Heart right ventricle (tissue), 16 donors: Measurements from ENCODE around the gene TNFSF12. TPM values are rescaled to one million over a fixed set of nuclear protein-coding genes. Genes with fewer than 3 reads are reported as not detected.
"Not testable (repeated sequence)": the region's sequence is repeated elsewhere in the genome, so short reads cannot be mapped to it uniquely, and the experiment has no call there.

ENCODE experiments used
- ATAC-seq, 8 donors: fragments of 200-7000 bp; cut with Tn5 transposase; one replicate each; pipeline ENCODE4 v1.9.1; 2020; ENCODE audit warnings: mild to moderate bottlenecking in 8 of 8, moderate library complexity in 8 of 8, moderate number of reproducible peaks in 1 of 8
- DNase-seq, 2 donors: peaks; one replicate each; pipeline ENCODE4 v3.0.0-alpha.2; 2020
- H3K27ac ChIP-seq, 10 donors: fragments of 200-600 bp; sonication (generic) in 2 of 10; one replicate each; pipeline versions ENCODE4 v1.5.0 to v1.8.0; 2020 to 2022; ENCODE audit warnings: mild to moderate bottlenecking in 3 of 10
- H3K27me3 ChIP-seq, 7 donors: fragments of 200-600 bp; one replicate each; pipeline ENCODE4 v1.8.0; 2021 to 2022; ENCODE audit warnings: mild to moderate bottlenecking in 2 of 7
- H3K36me3 ChIP-seq, 9 donors: fragments of 200-600 bp; sonication (generic) in 1 of 9; one replicate each; pipeline versions ENCODE4 v1.5.0 to v1.8.0; 2020 to 2022; ENCODE audit warnings: mild to moderate bottlenecking in 2 of 9
- H3K4me1 ChIP-seq, 9 donors: fragments of 200-600 bp; sonication (generic) in 1 of 9; one replicate each; pipeline versions ENCODE4 v1.5.0 to v1.8.0; 2020 to 2022; ENCODE audit warnings: mild to moderate bottlenecking in 4 of 9
- H3K4me3 ChIP-seq, 10 donors: fragments of 200-600 bp; sonication (generic) in 2 of 10; one replicate each; pipeline versions ENCODE4 v1.5.0 to v1.8.0; 2020 to 2022; ENCODE audit warnings: mild to moderate bottlenecking in 7 of 10, moderate library complexity in 2 of 10
- H3K9me3 ChIP-seq, 11 donors: fragments of 200-600 bp in 10 of 11; sonication (generic) in 2 of 11; one replicate each; pipeline versions ENCODE4 v1.5.0 to v1.8.0; 2013 to 2022; ENCODE audit warnings: mild to moderate bottlenecking in 2 of 11, control low read depth in 1 of 11, moderate library complexity in 1 of 11
- CTCF ChIP-seq, 9 donors: fragments of 200-600 bp; sonication (generic) in 2 of 9; IDR thresholded peaks; one replicate each; pipeline versions ENCODE4 v1.5.0 to v1.8.0; 2021 to 2022; ENCODE audit warnings: antibody characterized with exemption in 9 of 9, mild to moderate bottlenecking in 5 of 9, moderate library complexity in 1 of 9
- WGBS, 2 donors: extraction: QIAGEN DNeasy Blood & Tissue Kit; methylation state at CpG; one replicate each; pipeline ENCODE4 v1.1.7; 2013; ENCODE audit warnings: inconsistent platforms in 1 of 2; 5-methylcytosine and 5-hydroxymethylcytosine counted together
- intact Hi-C, 10 donors: fragments of 100-400 bp; cut with DNase I; formaldehyde crosslinking; loops; one replicate each; pipeline versions ENCODE4 v1.11.1 to v1.14.2; 2022
- polyA plus RNA-seq, 2 donors: library from polyadenylated mRNA; stranded (reverse); fragments of 200-250 nt; gene quantifications; one replicate each; pipeline ENCODE4 v1.2.3, GENCODE V29; 2013
- total RNA-seq, 10 donors: library from RNA; stranded (reverse); fragmentation: NEBNext Ultra II Directional in 3 of 10; extraction: Animal tissue kit (Norgen Biotek cat#: 25700) in 3 of 10; gene quantifications; one replicate each; pipeline versions ENCODE4 v1.2.1 to v1.2.4, GENCODE V29; 2021 to 2023
- donor health status: Arrhythmogenic right ventricular cardiomyopathy.
- donor health status: ischemic (EF 13 %, LVEDD 7.1; RV severe dilation, severe dysfunction).
- donor health status: healthy with polysubstance abuse.
- donor health status: DM: no; HTN: yes; CAD: no.
- donor health status: DM: no; HTN: no; CAD: no.
- donor health status: ischemic (EF 25% LVEDD 6.9; RV normal size, moderate dysfunction).
- donor health status: ischemic (EF 25% LVEDD 5.7; RV mildly dilated, moderate dysfunction).
- donor health status: healthy.
- donor health status: DM: yes; HTN: yes; CAD: no.
- donor health status: Ischemic cardiomyopathy.
- donor health status: ischemic (EF 35%, LVEDD 5.7; RV mildly dilated, moderate dysfunction).
- donor health status: nonischemic (EF 11% LVEDD 7.7; RV severe dilation, severe dysfunction).
- donor health status: DM: yes; HTN: yes; CAD: no.
- donor health status: PGD.
- donor health status: ischemic (EF 29% LVEDD 5.4; RV normal size, mild dysfunction).
- donor health status: nonischemic (EF 23%, LVEDD 6.1; RV moderate dilation, normal function).

Gene TNFSF12
- total and polyA plus RNA-seq, 12 donors = 20.6 to 51.0 (median 26.9) TPM

- intact Hi-C loops = loop anchor here in 1 of 10 donors (10.0 kb wide), 1 partner anchor 78 kb away; no protein-coding TSS in a partner anchor
- peaks cover 8 to 24% (median 20%) of the 10 kb centered on the region in 9 donors for H3K4me1 ChIP-seq
- ATAC-seq = no peak
- DNase-seq = no peak
- no peak overlapping the region for H3K27ac ChIP-seq
- 93 to 94% methylated on average over 23 of the region's 23 CpGs for WGBS, 2 donors
- H3K4me3 ChIP-seq = no peak overlapping the region
- H3K27me3 ChIP-seq = no peaks in the 10 kb centered on the region
- no peak for TF ChIP-seq CTCF (IDR thresholded peaks at IDR 0.05)
- H3K9me3 ChIP-seq = no peaks in the 10 kb centered on the region
- peaks cover 4 to 98% (median 58%) of the 10 kb centered on the region in 9 donors for H3K36me3 ChIP-seq
These were observed 43.7 kb downstream of the TNFSF12 start for GRCh38 chr17:7592422-7593021.

GRCh38 chr17:7593296-7593695 is 44.4 kb downstream of the TNFSF12 start:
- ATAC-seq = no peak
- Histone ChIP-seq H3K27ac (no peak overlapping the region), H3K4me1 (peaks cover 8 to 16% (median 14%) of the 10 kb centered on the region in 9 donors), H3K36me3 (peaks cover 4 to 96% (median 62%) of the 10 kb centered on the region in 9 donors), H3K9me3 (no peaks in the 10 kb centered on the region), H3K4me3 (no peak overlapping the region), H3K27me3 (no peaks in the 10 kb centered on the region)
- no peak for TF ChIP-seq CTCF (IDR thresholded peaks at IDR 0.05)
- intact Hi-C loops = loop anchor here in 1 of 10 donors (10.0 kb wide), 1 partner anchor 78 kb away; no protein-coding TSS in a partner anchor
- DNase-seq = no peak
- WGBS, 2 donors = 78 to 86% methylated on average over 12 of the region's 12 CpGs

- not testable (repeated sequence) for H3K27ac ChIP-seq, H3K27me3 ChIP-seq, DNase-seq, H3K4me1 ChIP-seq, H3K4me3 ChIP-seq, ATAC-seq, H3K9me3 ChIP-seq
- peaks cover 15 to 98% (median 87%) of the 10 kb centered on the region in 9 donors for H3K36me3 ChIP-seq
- 85 to 89% methylated on average over 5 of the region's 5 CpGs for WGBS, 2 donors
- intact Hi-C loops = loop anchor here in 1 of 10 donors (10.0 kb wide), 1 partner anchor 83 kb away; no protein-coding TSS in a partner anchor
These were observed 48.7 kb downstream of the TNFSF12 start for GRCh38 chr17:7597561-7597960.

GRCh38 chr17:7606280-7606679 is 57.4 kb downstream of the TNFSF12 start:
- ATAC-seq (peak; percentile 86 to 98 (median 94)), DNase-seq (peak in 1 of 2 donors; percentile 44)
- intact Hi-C loops = no loop called here
- H3K4me1 ChIP-seq = peaks cover 3 to 49% (median 18%) of the 10 kb centered on the region in 9 donors
- WGBS, 2 donors = 50 to 69% methylated on average over 4 of the region's 4 CpGs
- H3K27ac ChIP-seq = peak overlapping the region; percentile 52 to 91 (median 77)
- no peak overlapping the region for H3K4me3 ChIP-seq
- H3K9me3 ChIP-seq = no peaks in the 10 kb centered on the region
- H3K36me3 ChIP-seq = peaks cover 0 to 81% (median 39%) of the 10 kb centered on the region in 9 donors
- no peaks in the 10 kb centered on the region for H3K27me3 ChIP-seq
- no peak for TF ChIP-seq CTCF (IDR thresholded peaks at IDR 0.05)

Other genes with a start within 250 kb of the TNFSF12 start
Only the 30 nearest of the 32 such genes appear.
- gene NEURL4, start 219.7 kb upstream of the TNFSF12 start, total RNA-seq = 10 to 100 TPM; 21.7 to 45.9 (median 28.7) TPM
- 10 to 100 TPM; 22.4 to 55.5 TPM for gene NEURL4, start 219.7 kb upstream of the TNFSF12 start, polyA plus RNA-seq
- 10 to 100 TPM in 7 of 10 donors, 1 to 10 TPM in 3; 7.4 to 23.4 (median 16.7) TPM for gene ACAP1, start 212.5 kb upstream of the TNFSF12 start, total RNA-seq
- gene ACAP1, start 212.5 kb upstream of the TNFSF12 start, polyA plus RNA-seq = 1 to 10 TPM; 2.4 to 9.7 TPM
- gene KCTD11, start 196.9 kb upstream of the TNFSF12 start, total RNA-seq = 1 to 10 TPM; 4.3 to 8.5 (median 5.3) TPM
- 1 to 10 TPM; 4.5 to 6.6 TPM for gene KCTD11, start 196.9 kb upstream of the TNFSF12 start, polyA plus RNA-seq
- gene TMEM95, start 193.9 kb upstream of the TNFSF12 start, total RNA-seq = under 1 TPM in 1 of 10 donors, not detected in 9; 0.39 TPM
- not detected for gene TMEM95, start 193.9 kb upstream of the TNFSF12 start, polyA plus RNA-seq
- gene TNK1, start 168.0 kb upstream of the TNFSF12 start, total RNA-seq = 1 to 10 TPM; 1.1 to 4.4 (median 2.1) TPM
- gene TNK1, start 168.0 kb upstream of the TNFSF12 start, polyA plus RNA-seq = 1 to 10 TPM; 1.9 to 3.5 TPM
- 10 to 100 TPM; 14.4 to 28.7 (median 17.1) TPM for gene PLSCR3, start 154.5 kb upstream of the TNFSF12 start, total RNA-seq
- 10 to 100 TPM; 23.3 to 32.9 TPM for gene PLSCR3, start 154.5 kb upstream of the TNFSF12 start, polyA plus RNA-seq
- gene TMEM256, start 145.0 kb upstream of the TNFSF12 start, total RNA-seq = 10 to 100 TPM; 61.8 to 83.2 (median 74.2) TPM
- gene TMEM256, start 145.0 kb upstream of the TNFSF12 start, polyA plus RNA-seq = 100 to 1,000 TPM in 1 of 2 donors, 10 to 100 TPM in 1; 89.1 to 169 TPM
- 10 to 100 TPM in 2 of 10 donors, 1 to 10 TPM in 8; 3.6 to 15.8 (median 6.4) TPM for gene NLGN2, start 141.2 kb upstream of the TNFSF12 start, total RNA-seq
- 1 to 10 TPM; 7.3 to 7.6 TPM for gene NLGN2, start 141.2 kb upstream of the TNFSF12 start, polyA plus RNA-seq
- not detected for gene SPEM1, start 128.7 kb upstream of the TNFSF12 start, total RNA-seq
- gene SPEM1, start 128.7 kb upstream of the TNFSF12 start, polyA plus RNA-seq = not detected
- not detected for gene SPEM2, start 123.4 kb upstream of the TNFSF12 start, total RNA-seq
- gene SPEM2, start 123.4 kb upstream of the TNFSF12 start, polyA plus RNA-seq = not detected
- not detected for gene SPEM3, start 120.2 kb upstream of the TNFSF12 start, total RNA-seq
- gene SPEM3, start 120.2 kb upstream of the TNFSF12 start, polyA plus RNA-seq = not detected
- gene TMEM102, start 113.6 kb upstream of the TNFSF12 start, total RNA-seq = 1 to 10 TPM; 1.2 to 3.5 (median 2.2) TPM
- gene TMEM102, start 113.6 kb upstream of the TNFSF12 start, polyA plus RNA-seq = 1 to 10 TPM; 2.0 to 4.2 TPM
- 10 to 100 TPM in 2 of 10 donors, 1 to 10 TPM in 8; 4.6 to 15.9 (median 8.1) TPM for gene FGF11, start 109.5 kb upstream of the TNFSF12 start, total RNA-seq
- gene FGF11, start 109.5 kb upstream of the TNFSF12 start, polyA plus RNA-seq = 1 to 10 TPM; 2.0 to 7.2 TPM
- 10 to 100 TPM in 6 of 10 donors, 1 to 10 TPM in 4; 5.4 to 13.1 (median 10.3) TPM for gene CHRNB1, start 104.0 kb upstream of the TNFSF12 start, total RNA-seq
- gene CHRNB1, start 104.0 kb upstream of the TNFSF12 start, polyA plus RNA-seq = 10 to 100 TPM; 10.2 to 25.4 TPM
- gene ZBTB4, start 69.4 kb upstream of the TNFSF12 start, total RNA-seq = 10 to 100 TPM; 58.9 to 80.1 (median 69.4) TPM
- gene ZBTB4, start 69.4 kb upstream of the TNFSF12 start, polyA plus RNA-seq = 10 to 100 TPM; 17.8 to 34.2 TPM
- gene SLC35G6, start 67.6 kb upstream of the TNFSF12 start, total RNA-seq = not detected
- not detected for gene SLC35G6, start 67.6 kb upstream of the TNFSF12 start, polyA plus RNA-seq
- 10 to 100 TPM; 40.5 to 61.7 (median 48.8) TPM for gene POLR2A, start 64.7 kb upstream of the TNFSF12 start, total RNA-seq
- gene POLR2A, start 64.7 kb upstream of the TNFSF12 start, polyA plus RNA-seq = 10 to 100 TPM in 1 of 2 donors, 1 to 10 TPM in 1; 8.4 to 24.7 TPM
- gene TNFSF13, start 9.7 kb downstream of the TNFSF12 start, total RNA-seq = 10 to 100 TPM in 2 of 10 donors, 1 to 10 TPM in 8; 4.1 to 25.0 (median 6.9) TPM
- gene TNFSF13, start 9.7 kb downstream of the TNFSF12 start, polyA plus RNA-seq = 1 to 10 TPM; 7.5 to 8.0 TPM
- 10 to 100 TPM; 22.4 to 34.3 (median 27.1) TPM for gene SENP3, start 12.9 kb downstream of the TNFSF12 start, total RNA-seq
- 10 to 100 TPM; 33.1 to 46.6 TPM for gene SENP3, start 12.9 kb downstream of the TNFSF12 start, polyA plus RNA-seq
- 100 to 1,000 TPM in 1 of 10 donors, 10 to 100 TPM in 4, 1 to 10 TPM in 5; 4.7 to 128 (median 13.0) TPM for gene CD68, start 30.6 kb downstream of the TNFSF12 start, total RNA-seq
- gene CD68, start 30.6 kb downstream of the TNFSF12 start, polyA plus RNA-seq = 10 to 100 TPM; 15.7 to 40.0 TPM
- gene MPDU1, start 34.8 kb downstream of the TNFSF12 start, total RNA-seq = 10 to 100 TPM; 20.1 to 39.8 (median 23.5) TPM
- gene MPDU1, start 34.8 kb downstream of the TNFSF12 start, polyA plus RNA-seq = 10 to 100 TPM; 42.8 to 64.9 TPM
- 1 to 10 TPM in 6 of 10 donors, under 1 TPM in 4; 0.23 to 1.7 (median 1.2) TPM for gene SOX15, start 41.0 kb downstream of the TNFSF12 start, total RNA-seq
- 1 to 10 TPM in 1 of 2 donors, under 1 TPM in 1; 0.78 to 2.6 TPM for gene SOX15, start 41.0 kb downstream of the TNFSF12 start, polyA plus RNA-seq
- 100 to 1,000 TPM in 3 of 10 donors, 10 to 100 TPM in 7; 81.7 to 104 (median 90.5) TPM for gene FXR2, start 65.8 kb downstream of the TNFSF12 start, total RNA-seq
- 100 to 1,000 TPM in 1 of 2 donors, 10 to 100 TPM in 1; 52.2 to 111 TPM for gene FXR2, start 65.8 kb downstream of the TNFSF12 start, polyA plus RNA-seq
- gene SAT2, start 78.8 kb downstream of the TNFSF12 start, total RNA-seq = 10 to 100 TPM; 45.7 to 83.3 (median 66.0) TPM
- gene SAT2, start 78.8 kb downstream of the TNFSF12 start, polyA plus RNA-seq = 100 to 1,000 TPM; 138 to 164 TPM
- gene SHBG, start 81.1 kb downstream of the TNFSF12 start, total RNA-seq = under 1 TPM in 7 of 10 donors, not detected in 3; 0.25 to 0.77 (median 0.38) TPM
- gene SHBG, start 81.1 kb downstream of the TNFSF12 start, polyA plus RNA-seq = 1 to 10 TPM in 1 of 2 donors, under 1 TPM in 1; 0.19 to 1.3 TPM
- gene ATP1B2, start 101.9 kb downstream of the TNFSF12 start, total RNA-seq = 1 to 10 TPM; 1.4 to 6.5 (median 3.9) TPM
- gene ATP1B2, start 101.9 kb downstream of the TNFSF12 start, polyA plus RNA-seq = 1 to 10 TPM in 1 of 2 donors, under 1 TPM in 1; 0.91 to 6.2 TPM
- gene TP53, start 138.4 kb downstream of the TNFSF12 start, total RNA-seq = 10 to 100 TPM in 9 of 10 donors, 1 to 10 TPM in 1; 8.2 to 29.1 (median 13.9) TPM
- 1 to 10 TPM; 7.9 to 8.6 TPM for gene TP53, start 138.4 kb downstream of the TNFSF12 start, polyA plus RNA-seq
- gene WRAP53, start 139.4 kb downstream of the TNFSF12 start, total RNA-seq = 1 to 10 TPM; 3.8 to 5.8 (median 4.7) TPM
- 10 to 100 TPM; 10.4 to 12.1 TPM for gene WRAP53, start 139.4 kb downstream of the TNFSF12 start, polyA plus RNA-seq
- gene EFNB3, start 156.1 kb downstream of the TNFSF12 start, total RNA-seq = 1 to 10 TPM in 2 of 10 donors, under 1 TPM in 8; 0.17 to 1.3 (median 0.53) TPM
- under 1 TPM; 0.22 to 0.64 TPM for gene EFNB3, start 156.1 kb downstream of the TNFSF12 start, polyA plus RNA-seq
- under 1 TPM in 7 of 10 donors, not detected in 3; 0.02 to 0.30 (median 0.05) TPM for gene DNAH2, start 168.7 kb downstream of the TNFSF12 start, total RNA-seq
- under 1 TPM; under 0.01 to 0.01 TPM for gene DNAH2, start 168.7 kb downstream of the TNFSF12 start, polyA plus RNA-seq